Epithelial cell of prostate (primary cell): Measurements from ENCODE around the gene VAC14.
"Not testable (repeated sequence)": the region's sequence is repeated elsewhere in the genome, so short reads cannot be mapped to it uniquely, and the experiment has no call there.

Experiments
- DNase-seq: peaks from one replicate; pipeline ENCODE4 v3.0.0-alpha.2; 2011; ENCODE audit warnings: low read depth, low spot score
- H3K27ac ChIP-seq: fragments of 450-650 bp; 2 replicates; pipeline ENCODE4 v1.5.1; 2017; ENCODE audit warnings: mild to moderate bottlenecking

The VAC14 gene

DNA sequence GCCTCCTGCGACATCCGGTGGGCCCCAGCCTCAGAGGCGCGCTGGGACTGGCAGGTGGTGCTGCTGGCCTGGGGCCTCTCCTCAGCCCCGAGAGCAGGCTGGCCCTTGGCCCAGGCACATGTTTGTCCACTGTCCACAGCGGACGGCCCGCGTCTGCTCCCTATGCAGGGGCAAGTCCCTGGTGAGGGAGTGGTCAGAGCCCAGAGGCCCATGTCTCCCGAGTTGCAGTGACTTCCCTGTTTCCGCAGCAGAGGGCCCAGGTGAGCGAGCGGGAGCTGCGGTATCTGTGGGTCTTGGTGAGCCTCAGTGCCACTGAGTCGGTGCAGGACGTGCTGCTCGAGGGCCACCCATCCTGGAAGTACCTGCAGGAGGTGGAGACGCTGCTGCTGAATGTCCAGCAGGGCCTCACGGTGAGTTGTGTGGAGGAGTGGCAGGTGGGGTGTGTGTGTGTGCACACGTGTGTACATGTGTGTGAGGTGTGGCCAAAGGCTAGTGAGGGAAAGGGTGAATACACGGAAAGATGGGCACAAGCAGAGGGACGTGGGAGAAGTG is 144.2 kb downstream of the VAC14 start:
- no peak overlapping the region for H3K27ac ChIP-seq
- DNase-seq = no peak

DNA sequence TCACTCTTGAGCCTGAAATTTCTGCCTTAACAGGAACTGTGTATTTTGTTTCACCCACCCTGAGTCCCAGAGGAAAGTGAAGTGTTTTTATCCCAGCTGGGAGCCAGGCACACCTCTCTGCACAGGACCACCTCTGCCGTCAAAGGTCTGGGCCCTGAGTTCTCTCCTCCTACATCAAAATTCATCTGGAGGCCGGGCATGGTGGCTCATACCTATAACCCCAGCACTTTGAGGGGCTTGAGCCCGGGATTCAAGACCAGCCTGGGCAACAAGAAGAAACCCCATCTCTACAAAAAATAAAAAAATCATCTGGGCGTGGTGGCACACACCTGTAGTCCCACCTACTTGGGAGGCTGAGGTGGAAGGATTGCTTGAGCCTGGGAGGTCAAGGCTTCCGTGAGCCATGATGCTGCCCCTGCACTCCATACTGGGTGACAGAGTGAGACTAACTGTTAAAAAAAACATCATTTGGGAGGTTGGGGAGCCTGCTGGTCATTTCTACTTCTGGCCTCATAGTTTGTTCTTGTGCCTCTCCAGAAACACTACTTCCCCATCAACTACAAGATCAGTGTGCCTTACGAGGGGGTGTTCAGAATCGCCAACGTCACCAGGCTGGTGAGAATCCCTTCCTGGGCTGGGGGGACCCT is 144.8 kb downstream of the VAC14 start:
- H3K27ac ChIP-seq = no peak overlapping the region
- no peak for DNase-seq

DNA sequence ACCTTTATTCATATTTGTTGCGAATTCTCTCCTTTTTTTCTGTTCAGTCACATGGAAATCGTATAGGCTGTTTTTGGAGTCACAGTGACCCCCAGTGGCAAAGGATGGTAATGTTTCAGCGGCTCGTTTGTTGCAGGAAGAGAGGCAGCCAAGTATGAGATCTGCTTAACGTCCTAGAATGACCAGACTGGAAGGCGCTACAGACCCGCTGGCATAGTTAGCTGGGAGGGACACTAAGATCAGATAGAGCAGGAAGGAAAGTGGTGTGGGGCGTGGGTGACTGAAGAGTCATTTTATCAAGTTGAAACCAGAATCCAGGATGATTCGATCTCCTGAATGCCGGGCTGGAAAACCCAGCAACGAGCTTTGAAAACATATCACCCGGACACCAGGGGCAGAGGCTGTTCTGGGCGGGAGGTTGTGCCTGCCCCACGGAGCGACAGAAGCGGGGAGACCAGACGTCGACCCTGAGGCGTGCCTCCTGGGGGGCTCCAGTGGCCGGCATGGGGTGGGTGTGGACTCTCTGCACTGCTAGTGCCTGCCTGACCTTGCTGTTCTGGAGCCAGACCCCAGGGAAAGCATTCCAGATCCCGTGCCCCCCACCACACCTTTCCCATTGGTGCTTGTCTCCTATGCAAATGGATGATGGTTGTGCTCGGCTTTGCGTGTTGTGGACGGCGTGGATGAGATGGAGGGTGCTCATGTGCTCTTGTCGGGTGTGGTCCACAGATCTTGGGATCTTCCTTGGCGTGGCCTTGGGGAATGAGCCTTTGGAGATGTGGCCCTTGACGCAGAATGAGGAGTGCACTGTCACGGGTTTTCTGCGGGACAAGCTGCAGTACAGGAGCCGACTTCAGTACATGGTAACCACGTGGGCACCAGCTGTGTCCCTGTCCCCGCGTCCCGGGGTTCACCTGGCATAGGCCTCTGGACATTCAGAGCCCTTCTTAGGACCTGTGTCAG is 146.9 kb downstream of the VAC14 start:
- no peak overlapping the region for H3K27ac ChIP-seq
- peak; percentile 12 for DNase-seq

DNA sequence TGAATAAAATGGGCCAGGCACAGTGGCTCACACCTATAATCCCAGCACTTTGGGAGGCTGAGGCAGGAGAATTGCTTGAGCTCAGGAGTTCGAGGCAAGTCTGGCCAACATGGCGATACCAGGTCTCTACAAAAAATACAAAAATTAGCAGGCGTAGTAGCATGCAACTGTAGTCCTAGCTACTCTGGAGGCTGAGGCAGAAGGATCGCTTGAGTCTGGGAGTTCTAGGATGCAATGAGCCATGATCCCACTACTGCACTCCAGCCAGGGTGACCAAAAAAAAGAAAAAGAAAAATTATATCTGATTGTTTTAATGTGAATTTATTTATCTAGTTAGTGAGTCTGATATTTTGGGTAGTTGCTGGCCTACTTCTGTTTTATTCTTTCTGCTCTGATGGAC is 147.6 kb downstream of the VAC14 start:
- no peak for DNase-seq
- H3K27ac ChIP-seq = no peak overlapping the region

DNA sequence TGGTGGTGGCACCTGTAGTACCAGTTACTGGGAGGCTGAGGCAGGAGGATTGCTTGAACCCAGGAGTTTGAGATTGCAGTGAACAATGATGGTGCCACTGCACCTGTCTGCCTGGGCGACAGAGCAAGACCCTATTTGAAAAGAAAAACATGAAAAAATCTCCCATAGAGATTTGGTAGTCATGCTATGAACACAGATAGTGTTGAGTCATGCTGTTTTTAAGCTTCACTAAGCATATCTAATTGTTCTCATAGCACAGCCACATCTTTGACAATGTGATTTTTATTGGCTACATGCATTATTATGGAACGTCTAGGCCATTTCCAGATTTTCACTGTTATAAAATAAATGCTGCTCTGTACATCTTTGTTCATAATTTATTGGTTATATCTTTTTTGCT is 148.6 kb downstream of the VAC14 start:
- no peak overlapping the region for H3K27ac ChIP-seq
- no peak for DNase-seq

DNA sequence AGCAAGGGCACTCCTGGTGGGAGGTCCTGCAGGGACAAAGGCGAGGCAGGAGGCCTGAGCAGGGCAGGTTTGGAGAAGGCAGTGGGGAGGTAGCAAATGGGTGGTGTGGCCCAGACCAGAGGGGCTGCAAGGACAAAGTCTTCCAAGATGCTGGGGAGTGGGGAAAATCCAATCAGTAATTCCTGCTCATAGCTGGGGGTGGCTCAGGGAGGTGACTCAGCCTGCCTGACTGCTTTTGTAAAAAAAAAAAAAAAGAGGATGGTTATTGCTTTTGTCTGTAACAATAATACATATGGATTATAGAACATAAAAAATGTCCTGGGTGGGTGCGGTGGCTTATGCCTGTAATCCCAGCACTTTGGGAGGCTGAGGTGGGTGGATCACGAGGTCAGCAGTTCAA is 149.4 kb downstream of the VAC14 start:
- H3K27ac ChIP-seq = no peak overlapping the region
- no peak for DNase-seq

DNA sequence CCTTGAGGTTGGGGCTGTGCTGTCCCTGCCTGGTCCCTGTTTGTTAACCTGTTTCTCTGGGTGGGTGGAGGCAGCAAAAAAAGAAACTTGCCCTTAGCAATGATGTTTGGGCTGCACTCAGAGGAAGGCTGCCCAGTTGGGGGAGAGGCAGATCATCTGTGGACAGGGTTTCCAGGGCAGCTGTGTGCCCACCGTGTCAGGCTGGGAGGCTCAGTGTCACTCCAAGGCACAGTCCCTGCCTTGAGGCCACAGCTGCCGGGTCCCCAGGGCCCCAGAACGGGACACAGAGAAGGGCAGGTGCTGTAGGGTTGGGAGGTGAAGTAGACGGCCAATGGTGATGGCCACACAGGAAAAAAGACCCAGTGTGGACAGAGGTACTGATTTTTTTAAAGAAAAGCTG is 150.7 kb downstream of the VAC14 start:
- no peak overlapping the region for H3K27ac ChIP-seq
- DNase-seq = no peak

DNA sequence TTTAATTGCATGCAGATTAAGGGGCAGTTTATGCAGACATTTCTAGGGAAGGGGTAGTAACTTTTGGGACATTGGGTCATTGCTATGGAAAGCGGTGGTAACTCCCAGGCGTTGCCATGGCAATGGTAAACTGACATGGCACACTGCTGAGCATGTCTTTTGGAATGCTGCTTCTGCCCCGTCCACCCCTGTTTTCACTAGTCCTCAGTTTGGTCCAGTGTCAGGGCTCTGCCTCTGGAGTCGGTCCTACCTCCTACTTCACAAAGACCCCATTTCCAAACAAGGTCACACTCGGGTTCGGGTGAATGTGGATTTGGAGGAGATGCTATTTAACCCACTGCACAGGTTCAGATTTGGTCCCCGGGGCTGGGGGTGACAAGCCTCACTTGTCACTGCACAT is 151.7 kb downstream of the VAC14 start:
- DNase-seq = no peak

DNA sequence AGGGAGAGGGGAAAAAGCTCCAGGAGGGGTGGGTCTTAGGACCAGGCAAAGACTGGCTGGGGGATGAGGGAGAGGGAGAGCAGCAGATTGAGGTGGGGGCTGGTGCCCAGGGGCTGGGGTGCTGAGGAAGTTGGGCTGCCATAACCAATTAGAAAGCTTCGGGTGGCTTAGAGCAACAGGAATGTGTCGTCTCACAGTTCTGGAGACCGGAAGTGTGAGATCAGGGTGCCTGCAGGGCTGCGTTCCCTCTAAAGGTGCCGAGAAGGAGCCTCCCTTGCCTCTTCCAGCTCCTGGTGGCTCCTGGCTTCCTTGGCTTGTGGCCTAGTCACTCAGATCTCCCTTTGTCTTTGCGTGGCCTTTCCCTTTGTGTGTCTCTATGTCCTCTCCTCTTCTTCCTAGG is 152.4 kb downstream of the VAC14 start:
- DNase-seq = no peak
- H3K27ac ChIP-seq = no peak overlapping the region

More for the DNA sequence above, 151.7 kb downstream of the VAC14 start:
- no peak overlapping the region for H3K27ac ChIP-seq

DNA sequence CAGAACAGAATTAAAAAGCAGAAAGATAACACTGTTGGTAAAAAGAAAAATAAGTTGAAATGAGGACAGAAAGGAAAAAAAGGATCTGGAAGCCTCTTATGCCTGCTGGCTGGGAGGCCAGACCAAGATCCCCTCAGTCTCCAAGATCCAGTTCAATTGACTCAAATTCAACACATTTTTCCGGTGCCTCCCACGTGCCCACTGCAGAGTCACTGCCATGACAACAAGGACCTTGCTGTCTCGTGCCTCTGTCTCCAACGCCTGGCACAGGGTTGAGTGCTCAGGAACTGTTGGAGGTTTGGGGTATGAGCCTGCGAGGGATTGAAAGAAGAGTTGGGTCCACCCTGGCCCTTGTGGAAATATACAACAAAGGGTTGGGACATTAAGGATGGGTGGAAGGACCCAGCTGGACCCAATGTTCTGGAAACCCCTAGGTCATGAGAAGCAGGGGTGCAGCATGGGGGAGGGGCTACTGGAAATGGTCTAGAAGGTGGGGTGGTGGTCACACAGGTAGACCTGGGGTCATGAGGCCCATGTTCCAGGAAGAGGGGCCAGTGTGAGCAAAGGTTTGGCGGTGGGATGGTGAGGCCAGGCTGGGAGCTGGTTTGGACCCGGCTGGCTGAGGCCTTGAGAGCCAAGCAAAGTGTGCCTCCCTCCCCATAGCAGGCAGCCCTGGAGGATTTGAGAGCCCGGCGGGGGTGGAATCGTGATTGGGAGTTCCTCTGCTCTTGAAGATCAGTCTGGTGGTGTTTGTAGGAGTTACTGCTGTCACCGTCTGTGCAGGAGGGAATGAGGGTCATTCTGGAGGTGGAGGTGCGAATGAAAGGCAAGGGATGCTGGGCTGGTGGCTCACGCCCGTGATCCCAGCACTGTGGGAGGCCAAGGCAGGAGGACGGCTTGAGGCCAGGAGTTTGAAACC is 153.3 kb downstream of the VAC14 start:
- no peak for DNase-seq

DNA sequence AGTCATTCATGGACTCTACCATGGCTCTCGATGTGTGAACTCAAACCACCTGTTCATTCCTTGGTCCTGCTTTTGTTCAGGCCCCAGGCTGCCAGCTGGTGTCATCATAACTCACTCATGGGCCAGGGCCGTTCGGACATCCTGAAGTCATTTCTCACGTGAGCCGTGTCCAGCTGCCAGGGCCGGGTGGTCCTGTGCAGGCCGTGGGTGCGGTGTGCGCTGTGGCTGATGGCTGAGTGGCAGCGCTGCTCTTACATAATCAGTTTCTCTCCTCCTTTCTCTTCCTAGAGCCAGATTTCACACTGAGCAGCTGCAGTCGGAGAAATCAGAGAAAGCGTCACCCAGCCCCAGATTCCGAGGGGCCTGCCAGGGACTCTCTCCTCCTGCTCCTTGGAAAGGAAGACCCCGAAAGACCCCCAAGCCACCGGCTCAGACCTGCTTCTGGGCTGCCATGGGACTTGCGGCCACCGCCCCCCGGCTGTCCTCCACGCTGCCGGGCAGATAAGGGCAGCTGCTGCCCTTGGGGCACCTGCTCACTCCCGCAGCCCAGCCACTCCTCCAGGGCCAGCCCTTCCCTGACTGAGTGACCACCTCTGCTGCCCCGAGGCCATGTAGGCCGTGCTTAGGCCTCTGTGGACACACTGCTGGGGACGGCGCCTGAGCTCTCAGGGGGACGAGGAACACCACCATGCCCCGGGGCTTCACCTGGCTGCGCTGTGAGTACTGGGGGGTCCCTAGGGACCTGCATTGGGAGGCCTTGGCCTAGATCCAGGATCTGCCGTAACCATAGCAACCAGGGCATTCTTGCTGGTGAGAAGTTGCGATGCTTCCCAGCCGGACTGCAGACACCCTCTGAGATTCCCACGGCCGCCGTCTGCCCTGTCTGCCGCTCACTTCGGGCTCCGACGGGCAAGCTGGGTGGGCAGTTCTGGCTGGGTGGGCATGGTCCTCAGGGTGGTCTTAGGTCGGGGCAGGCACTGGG is 154.4 kb downstream of the VAC14 start, which contains the start of gene IL34:
TSS of gene IL34 (plus strand) at position 300 of the 982 bp plus-strand sequence. CDS start at position 689, 389 bp downstream.
- H3K27ac ChIP-seq = no peak within 1 kb of the TSS
- DNase-seq = no peak

More for the DNA sequence above, 153.3 kb downstream of the VAC14 start:
- H3K27ac ChIP-seq = no peak overlapping the region

DNA sequence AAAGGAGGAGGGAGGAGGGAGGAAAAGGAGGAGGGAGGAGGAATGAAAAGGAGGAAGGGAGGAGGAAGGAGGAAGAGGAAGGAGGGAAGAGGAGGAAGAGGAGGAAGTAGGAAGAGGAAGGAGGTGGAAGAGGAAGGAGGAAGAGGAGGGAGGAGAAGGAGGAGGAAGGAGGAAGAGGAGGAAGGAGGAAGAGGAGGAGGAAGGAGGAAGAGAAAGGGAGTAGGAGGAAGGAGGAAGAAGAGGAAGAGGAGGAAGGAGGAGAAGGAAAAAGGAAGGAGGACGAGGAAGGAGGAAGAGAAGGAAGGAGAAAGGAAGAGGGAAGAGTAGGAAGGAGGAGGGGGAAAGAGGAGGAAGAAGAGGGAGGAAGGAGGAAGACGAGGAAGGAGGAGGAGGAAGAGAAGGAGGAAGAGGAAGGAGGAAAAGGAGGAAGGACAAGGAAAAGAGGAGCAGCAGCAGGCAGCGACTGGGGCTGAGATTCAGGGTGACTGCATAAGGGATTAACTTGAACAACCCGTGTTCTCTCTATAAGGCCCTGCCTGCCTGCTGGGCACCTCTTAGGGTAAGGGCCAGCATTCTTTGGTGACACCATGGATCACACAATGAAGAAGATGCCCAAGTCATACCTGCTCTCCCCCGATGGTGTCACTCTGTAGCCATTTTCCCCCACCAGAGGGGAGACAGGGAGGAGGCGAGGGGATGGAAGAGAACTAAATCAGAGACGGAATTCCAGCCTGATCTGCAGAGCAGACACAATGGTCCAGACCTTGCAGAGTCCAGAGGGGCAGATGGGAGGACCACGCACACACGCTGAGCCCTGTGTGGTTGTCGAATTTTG is 156.0 kb downstream of the VAC14 start:
- no peak overlapping the region for H3K27ac ChIP-seq
- no peak for DNase-seq

DNA sequence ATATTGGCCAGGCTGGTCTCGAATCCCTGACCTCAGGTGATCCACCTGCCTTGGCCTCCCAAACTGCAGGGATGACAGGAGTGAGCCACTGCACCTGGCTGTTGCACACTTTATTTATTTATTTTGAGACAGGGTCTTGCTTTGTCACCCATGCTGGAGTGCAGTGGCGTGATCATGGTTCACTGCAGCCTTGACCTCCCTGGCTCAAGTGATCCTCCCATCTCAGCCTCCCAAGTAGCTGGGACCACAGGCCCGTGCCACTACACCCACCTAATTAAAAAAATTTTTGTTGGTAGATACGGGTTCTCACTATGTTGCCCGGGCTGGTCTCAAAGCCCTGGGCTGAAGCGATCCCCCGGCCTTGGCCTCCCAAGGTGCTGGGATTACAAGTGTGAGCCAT is 157.7 kb downstream of the VAC14 start:
- DNase-seq, H3K27ac ChIP-seq: not testable (repeated sequence)

DNA sequence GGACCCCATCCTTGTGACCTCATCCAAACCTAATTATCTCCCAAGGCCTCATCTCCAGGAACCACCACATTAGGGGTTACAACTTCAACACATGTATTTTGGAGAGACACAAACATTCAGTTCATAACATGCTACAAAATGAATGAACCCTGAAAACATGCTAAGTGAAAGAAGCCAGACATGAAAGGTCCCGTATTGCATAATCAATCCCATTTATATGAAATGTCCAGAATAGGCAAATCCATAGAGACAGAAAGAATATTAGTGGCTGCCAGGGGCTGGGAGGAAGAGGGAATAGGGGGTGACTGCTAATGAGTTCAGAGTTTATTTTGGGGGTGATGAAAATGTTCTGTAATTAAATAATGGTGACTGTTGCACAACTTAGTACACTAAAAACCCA is 158.3 kb downstream of the VAC14 start:
- no peak overlapping the region for H3K27ac ChIP-seq
- no peak for DNase-seq

DNA sequence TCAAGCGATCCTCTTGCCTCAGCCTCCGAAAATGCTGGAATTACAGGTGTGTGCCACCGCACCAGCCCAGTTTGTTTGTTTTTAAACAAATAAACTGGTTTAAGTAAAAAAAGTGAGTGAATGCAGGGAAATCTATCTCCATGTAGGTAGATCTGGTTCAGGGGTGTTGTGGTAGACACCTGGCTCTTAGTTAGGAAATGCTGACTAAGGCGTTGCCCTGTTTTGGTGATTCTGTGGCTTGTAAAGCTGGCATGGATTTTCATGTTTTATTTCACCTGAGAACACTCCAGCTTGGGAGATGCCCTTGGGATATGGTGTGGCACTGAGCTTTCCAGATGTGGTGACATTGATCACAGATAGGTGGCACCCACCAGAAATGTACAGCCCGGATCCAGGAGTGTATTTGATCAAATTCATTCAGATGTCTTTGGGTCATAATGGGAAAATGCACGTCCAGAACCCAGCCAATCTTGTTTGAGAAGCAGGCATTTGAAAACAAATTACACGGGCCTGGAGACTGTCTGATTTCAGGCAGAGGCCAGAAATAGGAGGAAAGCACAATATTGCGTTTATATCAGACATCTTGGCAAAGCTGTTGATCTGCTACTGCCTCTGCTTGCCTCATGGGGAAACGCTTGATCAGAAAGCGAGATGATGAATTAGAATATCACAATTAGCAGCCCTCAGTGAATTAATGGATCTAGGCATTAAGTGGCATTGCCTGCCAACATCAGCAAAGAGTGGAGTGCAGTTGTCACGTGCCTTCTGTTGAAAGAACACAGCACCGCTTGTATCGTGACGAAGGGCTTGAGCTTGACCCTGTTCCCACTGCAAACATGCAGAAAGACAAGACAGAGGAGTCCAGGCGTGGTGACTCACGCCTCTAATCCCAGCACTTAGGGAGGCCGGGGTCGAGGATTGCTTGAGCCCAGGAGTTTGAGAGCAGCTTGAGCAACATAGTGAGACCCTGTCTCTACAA is 161.9 kb downstream of the VAC14 start:
- no peak for DNase-seq
- H3K27ac ChIP-seq = no peak overlapping the region
